Measurements from ENCODE around the gene ADARB2. TPM values are rescaled to one million over a fixed set of nuclear protein-coding genes. Genes with fewer than 3 reads are reported as not detected.

The ADARB2 gene
- polyA plus RNA-seq, 1 of the 3 experiments (the other 2 are of a cell fraction), result not detected

DNA sequence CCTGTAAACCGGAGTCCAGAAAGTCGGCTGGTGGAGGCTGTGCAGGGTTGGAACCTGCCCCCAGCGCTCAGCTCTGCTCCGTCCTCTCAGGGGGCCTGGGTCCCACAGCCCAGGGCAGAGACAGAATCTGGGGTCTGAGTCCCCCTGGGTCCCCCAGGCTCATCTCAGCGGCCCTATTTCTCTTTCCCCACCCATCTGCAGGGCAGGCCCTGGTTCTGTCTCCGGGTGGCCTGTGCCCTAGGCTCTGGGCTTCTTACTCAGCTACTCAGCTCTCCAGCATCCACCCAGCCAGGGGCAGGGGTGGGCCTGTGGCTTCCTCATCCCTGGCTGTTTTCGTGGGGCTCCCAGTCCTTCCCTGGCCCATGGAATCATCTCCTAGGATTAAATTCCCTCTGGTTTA is 183.4 kb downstream of the ADARB2 start:
- Histone ChIP-seq H3K79me2 (ENCODE audit: insufficient read depth) (no peaks in the 10 kb centered on the region), H4K20me1 (ENCODE audit: insufficient read depth) (no peaks in the 10 kb centered on the region), H3K9ac (no peak overlapping the region), H3K4me2 (no peak overlapping the region), H3F3A (replicated peaks; ENCODE audit: insufficient read depth) (no peaks in the 10 kb centered on the region), H3K4me1 (ENCODE audit: control insufficient read depth in 1 of 2, insufficient read depth in 2 of 2, low read depth in 1 of 2, low read length in 1 of 2) (peaks cover 0 to 14% of the 10 kb centered on the region in 2 experiments; a peak in 1 of 4 replicates), H3K9me3 (no peaks in the 10 kb centered on the region), H3K27me3 (ENCODE audit: insufficient read depth) (no peaks in the 10 kb centered on the region), H3K27ac (ENCODE audit: low read depth in 2 of 2, low read length in 1 of 2) (no peak overlapping the region), H3K4me3 (ENCODE audit: low read depth in 2 of 2, low read length in 1 of 2) (no peak overlapping the region), H2AFZ (ENCODE audit: low read depth) (no peak overlapping the region), H3K9me2 (no peaks in the 10 kb centered on the region), H3K36me3 (replicated peaks in 1 of 2; ENCODE audit: control insufficient read depth in 1 of 2, insufficient read depth in 2 of 2, low read length in 1 of 2) (no peaks in the 10 kb centered on the region)
- no peak for TF ChIP-seq GABPA (IDR thresholded peaks at IDR 0.05; ENCODE audit: low read depth)
- POLR2A ChIA-PET, result no interaction called here
- CTCF ChIA-PET, result interaction anchor here (0.7 kb wide), 1 partner anchor 1178 kb away, joined by 3 read pairs; no protein-coding TSS in a partner anchor
- no peak for DNase-seq
- 16% methylated on average over 3 of the region's 7 CpGs for WGBS (ENCODE audit: low lambda C conversion rate)

DNA sequence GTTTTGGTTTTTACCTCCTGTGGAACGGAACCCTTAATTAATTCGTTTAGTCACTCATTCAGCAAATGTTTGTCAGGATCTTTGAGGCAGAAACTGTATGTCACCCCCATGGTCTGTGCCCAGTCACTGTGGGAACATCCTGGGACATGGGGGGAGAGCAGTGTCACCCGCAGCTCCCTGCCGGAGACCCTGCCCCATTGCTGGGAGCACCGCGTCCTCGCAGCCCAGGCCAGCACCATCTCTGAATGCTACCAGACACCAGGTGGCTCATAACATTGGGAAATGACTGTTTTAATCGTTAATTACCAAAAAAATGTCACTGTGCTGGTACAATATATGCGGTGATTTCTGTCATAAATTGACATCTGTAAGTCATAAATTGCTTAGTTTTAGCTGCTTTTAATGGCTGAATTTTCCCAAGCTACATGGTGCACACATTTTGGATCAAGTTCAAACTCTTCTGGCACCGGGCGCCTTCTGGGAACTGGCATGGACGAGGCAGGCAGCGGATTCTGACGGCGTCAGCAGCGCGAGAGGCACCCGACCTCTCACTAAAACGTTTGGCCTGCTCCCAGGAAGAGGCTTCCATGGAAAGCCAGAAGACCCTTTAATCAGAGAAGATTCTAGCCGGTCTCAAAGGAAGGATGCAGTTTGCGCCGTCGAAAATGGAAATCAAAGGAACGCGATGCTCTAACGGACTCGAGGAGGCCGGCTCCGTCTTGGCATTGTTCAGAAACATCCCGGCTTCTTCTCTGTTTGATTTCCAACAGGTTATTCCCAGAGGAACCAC is 184.2 kb downstream of the ADARB2 start:
- H3K9me2 ChIP-seq, result no peaks in the 10 kb centered on the region
- 56% methylated on average over 30 of the region's 30 CpGs for WGBS (ENCODE audit: low lambda C conversion rate)

More for the DNA sequence above, 184.2 kb downstream of the ADARB2 start:
- Histone ChIP-seq H3K4me2 (no peak overlapping the region), H3F3A (replicated peaks; ENCODE audit: insufficient read depth) (no peaks in the 10 kb centered on the region), H4K20me1 (ENCODE audit: insufficient read depth) (no peaks in the 10 kb centered on the region), H2AFZ (ENCODE audit: low read depth) (no peak overlapping the region), H3K36me3 (replicated peaks in 1 of 2; ENCODE audit: control insufficient read depth in 1 of 2, insufficient read depth in 2 of 2, low read length in 1 of 2) (no peaks in the 10 kb centered on the region), H3K9me3 (no peaks in the 10 kb centered on the region), H3K4me1 (ENCODE audit: control insufficient read depth in 1 of 2, insufficient read depth in 2 of 2, low read depth in 1 of 2, low read length in 1 of 2) (peaks cover 0 to 11% of the 10 kb centered on the region in 2 experiments; a peak in 1 of 4 replicates), H3K4me3 (ENCODE audit: low read depth in 2 of 2, low read length in 1 of 2) (no peak overlapping the region), H3K27me3 (ENCODE audit: insufficient read depth) (no peaks in the 10 kb centered on the region), H3K9ac (no peak overlapping the region), H3K79me2 (ENCODE audit: insufficient read depth) (no peaks in the 10 kb centered on the region), H3K27ac (ENCODE audit: low read depth in 2 of 2, low read length in 1 of 2) (no peak overlapping the region)
- POLR2A ChIA-PET, result no interaction called here
- DNase-seq, result no peak
- TF ChIP-seq EZH2phosphoT487 (IDR thresholded peaks at IDR 0.05; ENCODE audit: borderline replicate concordance, low read depth) (no peak), TEAD4 (IDR thresholded peaks at IDR 0.05; ENCODE audit: borderline replicate concordance, insufficient read depth) (no peak), ELF1 (IDR thresholded peaks at IDR 0.05) (no peak), FOSL2 (IDR thresholded peaks at IDR 0.05; ENCODE audit: borderline replicate concordance, low read depth) (no peak), FOXM1 (IDR thresholded peaks at IDR 0.05; ENCODE audit: low read depth) (no peak), NRF1 (IDR thresholded peaks at IDR 0.05; ENCODE audit: low read depth, low read length) (no peak), SMC3 (IDR thresholded peaks at IDR 0.05; ENCODE audit: low read depth, low read length) (no peak), RXRA (IDR thresholded peaks at IDR 0.05; ENCODE audit: borderline replicate concordance, low read depth) (no peak), CHD2 (IDR thresholded peaks at IDR 0.05; ENCODE audit: low read length, partially characterized antibody) (no peak), TAF1 (IDR thresholded peaks at IDR 0.05; ENCODE audit: borderline replicate concordance, low read depth, low read length) (no peak), EP300 (IDR thresholded peaks at IDR 0.05; ENCODE audit: borderline replicate concordance in 1 of 2, low read depth in 1 of 2, low read length in 1 of 2) (no peak), RAD21 (IDR thresholded peaks at IDR 0.05; ENCODE audit: low read length) (no peak), FOXJ3 (CRISPR knock-in tag; IDR thresholded peaks at IDR 0.05) (no peak)
- TF ChIP-seq, protein P1, sequence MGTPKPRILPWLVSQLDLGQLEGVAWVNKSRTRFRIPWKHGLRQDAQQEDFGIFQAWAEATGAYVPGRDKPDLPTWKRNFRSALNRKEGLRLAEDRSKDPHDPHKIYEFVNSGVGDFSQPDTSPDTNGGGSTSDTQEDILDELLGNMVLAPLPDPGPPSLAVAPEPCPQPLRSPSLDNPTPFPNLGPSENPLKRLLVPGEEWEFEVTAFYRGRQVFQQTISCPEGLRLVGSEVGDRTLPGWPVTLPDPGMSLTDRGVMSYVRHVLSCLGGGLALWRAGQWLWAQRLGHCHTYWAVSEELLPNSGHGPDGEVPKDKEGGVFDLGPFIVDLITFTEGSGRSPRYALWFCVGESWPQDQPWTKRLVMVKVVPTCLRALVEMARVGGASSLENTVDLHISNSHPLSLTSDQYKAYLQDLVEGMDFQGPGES (IDR thresholded peaks at IDR 0.05; ENCODE audit: low read depth, low read length), result no peak
- TF ChIP-seq, protein P2, sequence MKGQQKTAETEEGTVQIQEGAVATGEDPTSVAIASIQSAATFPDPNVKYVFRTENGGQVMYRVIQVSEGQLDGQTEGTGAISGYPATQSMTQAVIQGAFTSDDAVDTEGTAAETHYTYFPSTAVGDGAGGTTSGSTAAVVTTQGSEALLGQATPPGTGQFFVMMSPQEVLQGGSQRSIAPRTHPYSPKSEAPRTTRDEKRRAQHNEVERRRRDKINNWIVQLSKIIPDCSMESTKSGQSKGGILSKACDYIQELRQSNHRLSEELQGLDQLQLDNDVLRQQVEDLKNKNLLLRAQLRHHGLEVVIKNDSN (IDR thresholded peaks at IDR 0.05; ENCODE audit: borderline replicate concordance, low read depth), result no peak
- TF ChIP-seq, protein P3, sequence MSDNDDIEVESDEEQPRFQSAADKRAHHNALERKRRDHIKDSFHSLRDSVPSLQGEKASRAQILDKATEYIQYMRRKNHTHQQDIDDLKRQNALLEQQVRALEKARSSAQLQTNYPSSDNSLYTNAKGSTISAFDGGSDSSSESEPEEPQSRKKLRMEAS (IDR thresholded peaks at IDR 0.05; ENCODE audit: low read depth), result no peak
- TF ChIP-seq, protein P4, sequence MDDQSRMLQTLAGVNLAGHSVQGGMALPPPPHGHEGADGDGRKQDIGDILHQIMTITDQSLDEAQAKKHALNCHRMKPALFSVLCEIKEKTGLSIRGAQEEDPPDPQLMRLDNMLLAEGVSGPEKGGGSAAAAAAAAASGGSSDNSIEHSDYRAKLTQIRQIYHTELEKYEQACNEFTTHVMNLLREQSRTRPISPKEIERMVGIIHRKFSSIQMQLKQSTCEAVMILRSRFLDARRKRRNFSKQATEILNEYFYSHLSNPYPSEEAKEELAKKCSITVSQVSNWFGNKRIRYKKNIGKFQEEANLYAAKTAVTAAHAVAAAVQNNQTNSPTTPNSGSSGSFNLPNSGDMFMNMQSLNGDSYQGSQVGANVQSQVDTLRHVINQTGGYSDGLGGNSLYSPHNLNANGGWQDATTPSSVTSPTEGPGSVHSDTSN (IDR thresholded peaks at IDR 0.05), result no peak
- CTCF ChIA-PET, result no interaction called here
